OCI-LY7 (cell line): ENCODE measurements around the gene LHX5. TPM values are rescaled to one million over a fixed set of nuclear protein-coding genes. Genes with fewer than 3 reads are reported as not detected.
A peak's percentile ranks its signal among the peaks of the same experiment; 100 is the strongest.

Experiments used
- BruUV-seq: library from RNA; stranded (reverse); fragments of 400-500 nt; replicated peaks from 2 replicates; lab custom pipeline; 2021; lab: Mats Ljungman, UMichigan
- CTCF ChIA-PET: fragments of 300-600 bp; sonication (Branson Sonifier 250); formaldehyde crosslinking; loops from one replicate; lab custom pipeline; 2022; ENCODE audit warnings: antibody characterized with exemption; ENCODE audit not compliant: unreplicated experiment; lab: Charles Lee
- POLR2A ChIA-PET: fragments of 300-600 bp; sonication (Branson Sonifier 250); formaldehyde crosslinking; loops from one replicate; lab custom pipeline; 2022; ENCODE audit warnings: antibody characterized with exemption; lab: Charles Lee
- DNase-seq: peaks from one replicate; pipeline ENCODE4 v3.0.0-alpha.2; 2015; ENCODE audit warnings: low spot score
- H2AFZ ChIP-seq: fragments of 200-600 bp; sonication (generic), shearing (Covaris generic); 2 replicates; pipeline ENCODE4 v1.6.1; 2014; ENCODE audit warnings: mild to moderate bottlenecking, antibody characterized with exemption, low read length, moderate library complexity
- H3K27ac ChIP-seq: fragments of 200-600 bp; sonication (generic); 2 replicates; pipeline ENCODE4 v1.5.1; 2014; ENCODE audit warnings: mixed run types, low read depth, mild to moderate bottlenecking, moderate library complexity, low read length, inconsistent platforms; ENCODE audit not compliant: poor library complexity, severe bottlenecking
- H3K36me3 ChIP-seq: fragments of 200-600 bp; sonication (generic); 2 replicates; pipeline ENCODE4 v1.6.1; 2014; ENCODE audit warnings: mild to moderate bottlenecking, antibody characterized with exemption, low read length, moderate library complexity, mixed read lengths; ENCODE audit not compliant: insufficient read depth
- H3K4me1 ChIP-seq: fragments of 200-600 bp; sonication (generic); 2 replicates; pipeline ENCODE4 v1.5.1; 2014; ENCODE audit warnings: mild to moderate bottlenecking, low read length; ENCODE audit not compliant: insufficient read depth, poor library complexity, severe bottlenecking
- H3K4me2 ChIP-seq: fragments of 200-600 bp; sonication (generic); 2 replicates; pipeline ENCODE4 v1.6.1; 2014; ENCODE audit warnings: mild to moderate bottlenecking, low read length
- H3K4me3 ChIP-seq: fragments of 200-600 bp; sonication (generic); 2 replicates; pipeline ENCODE4 v1.5.1; 2014; ENCODE audit warnings: mild to moderate bottlenecking, low read depth, low read length; ENCODE audit not compliant: poor library complexity, severe bottlenecking
- H3K79me2 ChIP-seq: fragments of 200-600 bp; sonication (generic); 2 replicates; pipeline ENCODE4 v1.6.1; 2016; ENCODE audit warnings: low read depth, mild to moderate bottlenecking, low read length, moderate library complexity, mixed read lengths; ENCODE audit not compliant: insufficient read depth
- H3K9me2 ChIP-seq: fragments of 200-600 bp; sonication (generic); 2 replicates; pipeline ENCODE4 v1.6.1; 2016; ENCODE audit warnings: mild to moderate bottlenecking, low read length, mixed read lengths; ENCODE audit not compliant: insufficient read depth
- H3K9me3 ChIP-seq: fragments of 200-600 bp; sonication (generic); 2 replicates; pipeline ENCODE4 v1.6.1; 2014; ENCODE audit warnings: mild to moderate bottlenecking, mixed run types, low read length, mixed read lengths
- H4K20me1 ChIP-seq: fragments of 200-600 bp; sonication (generic); 2 replicates; pipeline ENCODE4 v1.6.1; 2014; ENCODE audit warnings: mild to moderate bottlenecking, antibody characterized with exemption, low read length, moderate library complexity, mixed read lengths; ENCODE audit not compliant: insufficient read depth
- EZH2phosphoT487 ChIP-seq: fragments of 200-600 bp; sonication (generic); IDR thresholded peaks from 2 replicates; pipeline ENCODE4 v1.6.1; 2018; ENCODE audit warnings: low read depth, borderline replicate concordance, mild to moderate bottlenecking, mixed run types, antibody characterized with exemption, low read length, moderate library complexity, mixed read lengths
- intact Hi-C: fragments of 100-400 bp; cut with micrococcal nuclease; formaldehyde crosslinking; loops from one replicate; pipeline ENCODE4 v1.10.0; 2022; ENCODE audit not compliant: unreplicated experiment
- total RNA-seq, 2 experiments: library from RNA; depleted of rRNA in 1 of 2; stranded (reverse); fragments of >200 nt in 1 of 2; shearing (Covaris generic) in 1 of 2; gene quantifications; 2 replicates each; pipeline ENCODE4 v1.2.3, GENCODE V29; 2014 to 2022
- TF ChIP-seq, protein P1 (sequence below): fragments of 200-600 bp; sonication (generic); conservative IDR thresholded peaks from 2 replicates; pipeline ENCODE4 v1.5.1; 2014; ENCODE audit warnings: mild to moderate bottlenecking, antibody characterized with exemption, low read length, moderate library complexity, mixed read lengths

The LHX5 gene
- total RNA-seq, 2 experiments from 2014 or later: not detected

DNA sequence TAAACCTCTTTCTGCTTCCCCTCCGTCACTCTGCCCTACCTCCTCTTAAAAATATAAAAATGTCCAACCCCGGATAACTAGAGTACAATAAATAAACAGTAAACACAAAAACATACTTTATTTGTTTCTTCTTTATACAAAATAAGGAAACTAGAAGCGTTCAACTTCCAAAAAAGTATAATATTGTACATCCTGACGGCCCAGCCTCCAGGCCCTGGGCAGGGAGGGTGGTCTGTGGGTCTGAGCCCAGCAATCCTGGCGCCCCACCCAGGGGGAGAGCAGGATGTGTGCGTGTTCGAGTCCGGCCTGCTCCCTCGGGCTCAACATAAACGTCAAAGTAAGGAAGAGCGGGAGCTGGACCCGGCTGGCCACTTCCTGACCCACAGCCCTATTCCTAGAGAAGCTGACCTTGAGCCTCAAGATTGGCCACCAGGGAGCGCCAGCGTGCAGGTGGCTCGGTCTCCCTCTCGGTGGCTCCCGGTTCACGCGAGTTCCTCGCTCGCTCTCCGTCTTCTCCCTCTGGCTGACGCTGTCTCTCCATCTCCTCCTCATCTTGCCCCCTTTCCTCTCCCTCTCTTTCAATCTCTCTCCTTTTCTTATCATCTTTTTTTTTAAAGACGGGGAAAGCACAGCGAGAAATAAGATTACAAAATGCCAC lies 9.4 kb downstream of the LHX5 start:
- Histone ChIP-seq H4K20me1 (no peaks in the 10 kb centered on the region), H3K4me1 (peaks cover 27% of the 10 kb centered on the region), H2AFZ (no peak overlapping the region), H3K79me2 (no peaks in the 10 kb centered on the region), H3K9me2 (no peaks in the 10 kb centered on the region), H3K4me3 (no peak overlapping the region), H3K27ac (no peak overlapping the region), H3K4me2 (no peak overlapping the region), H3K36me3 (no peaks in the 10 kb centered on the region), H3K9me3 (no peaks in the 10 kb centered on the region)
- TF ChIP-seq, protein P1, sequence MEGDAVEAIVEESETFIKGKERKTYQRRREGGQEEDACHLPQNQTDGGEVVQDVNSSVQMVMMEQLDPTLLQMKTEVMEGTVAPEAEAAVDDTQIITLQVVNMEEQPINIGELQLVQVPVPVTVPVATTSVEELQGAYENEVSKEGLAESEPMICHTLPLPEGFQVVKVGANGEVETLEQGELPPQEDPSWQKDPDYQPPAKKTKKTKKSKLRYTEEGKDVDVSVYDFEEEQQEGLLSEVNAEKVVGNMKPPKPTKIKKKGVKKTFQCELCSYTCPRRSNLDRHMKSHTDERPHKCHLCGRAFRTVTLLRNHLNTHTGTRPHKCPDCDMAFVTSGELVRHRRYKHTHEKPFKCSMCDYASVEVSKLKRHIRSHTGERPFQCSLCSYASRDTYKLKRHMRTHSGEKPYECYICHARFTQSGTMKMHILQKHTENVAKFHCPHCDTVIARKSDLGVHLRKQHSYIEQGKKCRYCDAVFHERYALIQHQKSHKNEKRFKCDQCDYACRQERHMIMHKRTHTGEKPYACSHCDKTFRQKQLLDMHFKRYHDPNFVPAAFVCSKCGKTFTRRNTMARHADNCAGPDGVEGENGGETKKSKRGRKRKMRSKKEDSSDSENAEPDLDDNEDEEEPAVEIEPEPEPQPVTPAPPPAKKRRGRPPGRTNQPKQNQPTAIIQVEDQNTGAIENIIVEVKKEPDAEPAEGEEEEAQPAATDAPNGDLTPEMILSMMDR: peak; percentile 79
- no peak for TF ChIP-seq EZH2phosphoT487
- BruUV-seq: no TSS peak
- CTCF ChIA-PET: no interaction called here
- POLR2A ChIA-PET: no interaction called here
- peak; percentile 61 for DNase-seq
- intact Hi-C loops: loop anchor here (5.0 kb wide), 1 partner anchor 450 kb away; no protein-coding TSS in a partner anchor

DNA sequence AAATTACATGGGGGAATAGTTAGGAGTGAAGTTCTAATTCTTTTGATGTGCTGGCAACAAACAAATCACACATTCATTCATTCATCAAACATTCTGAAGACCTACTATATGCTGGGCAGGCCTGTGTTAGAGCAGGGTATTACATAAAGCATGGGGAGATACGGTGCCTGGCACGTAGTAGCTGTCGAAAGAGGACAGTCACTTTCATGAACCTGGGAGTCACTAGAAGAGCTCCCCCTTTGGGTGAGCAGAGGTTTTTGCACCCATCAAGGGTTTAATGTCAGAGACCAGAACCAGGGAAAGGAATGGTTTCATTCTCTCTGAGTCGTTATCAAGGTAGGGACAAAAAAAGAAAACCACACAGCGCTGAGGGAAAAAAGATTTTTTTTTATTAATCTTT lies 10.0 kb downstream of the LHX5 start:
- H3K36me3 ChIP-seq: no peaks in the 10 kb centered on the region
- peaks cover 32% of the 10 kb centered on the region for H3K4me1 ChIP-seq
- no peak overlapping the region for H3K4me3 ChIP-seq
- ChIA-PET POLR2A (no interaction called here), CTCF (interaction anchor here (0.6 kb wide), 1 partner anchor 203 kb away, joined by 9 read pairs; no protein-coding TSS in a partner anchor)
- H4K20me1 ChIP-seq: no peaks in the 10 kb centered on the region
- H3K27ac ChIP-seq: no peak overlapping the region
- TF ChIP-seq, protein P1: peak; percentile 78
- TF ChIP-seq EZH2phosphoT487: no peak
- BruUV-seq: no TSS peak
- H3K4me2 ChIP-seq: no peak overlapping the region
- no peak overlapping the region for H2AFZ ChIP-seq
- no peaks in the 10 kb centered on the region for H3K9me3 ChIP-seq
- no peaks in the 10 kb centered on the region for H3K79me2 ChIP-seq
- intact Hi-C loops: loop anchor here (5.0 kb wide), 1 partner anchor 451 kb away; no protein-coding TSS in a partner anchor
- no peaks in the 10 kb centered on the region for H3K9me2 ChIP-seq
- peak; percentile 67 for DNase-seq

DNA sequence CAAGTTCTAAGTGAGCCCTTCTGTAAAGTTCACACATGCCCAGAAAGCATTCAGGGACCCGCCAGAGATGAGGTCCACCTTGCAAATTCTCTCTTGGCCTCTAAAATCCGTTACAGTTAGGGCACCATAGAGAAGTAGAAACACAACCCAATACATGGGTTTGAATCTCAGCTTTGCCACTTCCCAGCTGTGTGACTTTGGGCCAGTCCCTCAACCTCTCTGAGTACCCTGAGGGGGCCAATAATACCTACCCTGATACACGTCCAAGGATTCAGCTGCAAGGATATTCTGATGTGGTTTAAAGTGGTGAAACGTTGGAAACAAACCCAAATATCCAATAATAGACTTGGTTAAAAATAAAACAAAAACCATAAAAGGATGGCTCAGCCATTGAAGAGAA lies 11.7 kb downstream of the LHX5 start:
- POLR2A ChIA-PET: interaction anchor here (0.5 kb wide), 1 partner anchor 156 kb away, joined by 3 read pairs; no protein-coding TSS in a partner anchor

More for the DNA sequence above, 11.7 kb downstream of the LHX5 start:
- no peak overlapping the region for H2AFZ ChIP-seq
- no peaks in the 10 kb centered on the region for H3K79me2 ChIP-seq
- no peaks in the 10 kb centered on the region for H3K9me3 ChIP-seq
- no peak overlapping the region for H3K4me3 ChIP-seq
- no peak overlapping the region for H3K4me2 ChIP-seq
- H3K27ac ChIP-seq: no peak overlapping the region
- no peaks in the 10 kb centered on the region for H3K9me2 ChIP-seq
- no peaks in the 10 kb centered on the region for H4K20me1 ChIP-seq
- BruUV-seq: no TSS peak
- CTCF ChIA-PET: interaction anchor here (0.6 kb wide), 2 partner anchors 171 to 471 kb away, joined by 7 to 16 read pairs; no protein-coding TSS in a partner anchor
- H3K4me1 ChIP-seq: peaks cover 47% of the 10 kb centered on the region
- intact Hi-C loops: loop anchor here (5.0 kb wide), 1 partner anchor 452 kb away; no protein-coding TSS in a partner anchor
- no peak for TF ChIP-seq EZH2phosphoT487
- TF ChIP-seq, protein P1: no peak
- no peak for DNase-seq
- H3K36me3 ChIP-seq: no peaks in the 10 kb centered on the region
